Ishikawa (cell line): ENCODE results near the gene PTPRN2.

Experiments used
- CEBPB ChIP-seq: IDR thresholded peaks from 2 replicates; pipeline ENCODE4 v1.6.1; 2012
- CREB1 ChIP-seq: IDR thresholded peaks from 2 replicates; pipeline ENCODE4 v1.6.1; 2012; ENCODE audit warnings: low read depth
- EGR1 ChIP-seq: IDR thresholded peaks from 2 replicates; pipeline ENCODE4 v1.6.1; 2012
- EP300 ChIP-seq: IDR thresholded peaks from 2 replicates; pipeline ENCODE4 v1.6.1; 2012; ENCODE audit warnings: borderline replicate concordance
- FOXM1 ChIP-seq: IDR thresholded peaks from 2 replicates; pipeline ENCODE4 v1.6.1; 2012; ENCODE audit warnings: low read depth, borderline replicate concordance
- NFIC ChIP-seq: IDR thresholded peaks from 2 replicates; pipeline ENCODE4 v1.6.1; 2012
- RAD21 ChIP-seq: IDR thresholded peaks from 2 replicates; pipeline ENCODE4 v1.6.1; 2012; ENCODE audit warnings: low read depth
- TAF1 ChIP-seq: IDR thresholded peaks from 2 replicates; pipeline ENCODE4 v1.6.1; 2012; ENCODE audit warnings: low read depth, mild to moderate bottlenecking
- TCF12 ChIP-seq: IDR thresholded peaks from 2 replicates; pipeline ENCODE4 v1.6.1; 2012; ENCODE audit warnings: low read depth
- TEAD4 ChIP-seq: IDR thresholded peaks from 2 replicates; pipeline ENCODE4 v1.6.1; 2012
- YY1 ChIP-seq: IDR thresholded peaks from 2 replicates; pipeline ENCODE4 v1.6.1; 2012; ENCODE audit warnings: low read depth
- ZBTB7A ChIP-seq: IDR thresholded peaks from 2 replicates; pipeline ENCODE4 v1.6.1; 2012; ENCODE audit warnings: low read depth
- TF ChIP-seq, protein P1 (sequence below): IDR thresholded peaks from 2 replicates; pipeline ENCODE4 v1.6.1; 2012; ENCODE audit warnings: low read depth, mild to moderate bottlenecking
- TF ChIP-seq, protein P2 (sequence below): IDR thresholded peaks from 2 replicates; pipeline ENCODE4 v1.6.1; 2012
- TF ChIP-seq, protein P3 (sequence below): IDR thresholded peaks from 2 replicates; pipeline ENCODE4 v1.6.1; 2012

The PTPRN2 gene

DNA sequence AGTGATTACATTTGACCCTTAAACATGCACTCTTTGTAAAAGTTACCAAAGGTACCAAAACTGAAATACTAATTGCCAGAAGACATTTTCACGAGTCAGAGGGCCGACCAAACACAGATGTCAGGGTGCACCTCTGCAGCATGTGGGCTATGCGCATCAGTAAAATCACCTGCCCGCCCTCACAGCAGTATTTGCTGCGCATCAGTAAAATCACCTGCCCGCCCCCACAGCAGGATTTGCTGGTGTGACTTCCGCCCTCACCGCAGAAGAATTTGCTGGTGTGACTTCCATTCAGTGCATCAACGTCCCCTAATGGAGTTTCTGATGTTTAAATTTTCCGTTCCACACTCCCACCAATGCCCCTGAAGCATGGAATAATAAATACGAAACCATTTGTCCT is 202.9 kb downstream of the PTPRN2 start:
- no peak for TF ChIP-seq TCF12
- no peak for TF ChIP-seq CREB1
- no peak for TF ChIP-seq EP300
- TF ChIP-seq YY1, result no peak
- TF ChIP-seq EGR1, result no peak
- TF ChIP-seq TAF1, result no peak
- TF ChIP-seq, protein P1, sequence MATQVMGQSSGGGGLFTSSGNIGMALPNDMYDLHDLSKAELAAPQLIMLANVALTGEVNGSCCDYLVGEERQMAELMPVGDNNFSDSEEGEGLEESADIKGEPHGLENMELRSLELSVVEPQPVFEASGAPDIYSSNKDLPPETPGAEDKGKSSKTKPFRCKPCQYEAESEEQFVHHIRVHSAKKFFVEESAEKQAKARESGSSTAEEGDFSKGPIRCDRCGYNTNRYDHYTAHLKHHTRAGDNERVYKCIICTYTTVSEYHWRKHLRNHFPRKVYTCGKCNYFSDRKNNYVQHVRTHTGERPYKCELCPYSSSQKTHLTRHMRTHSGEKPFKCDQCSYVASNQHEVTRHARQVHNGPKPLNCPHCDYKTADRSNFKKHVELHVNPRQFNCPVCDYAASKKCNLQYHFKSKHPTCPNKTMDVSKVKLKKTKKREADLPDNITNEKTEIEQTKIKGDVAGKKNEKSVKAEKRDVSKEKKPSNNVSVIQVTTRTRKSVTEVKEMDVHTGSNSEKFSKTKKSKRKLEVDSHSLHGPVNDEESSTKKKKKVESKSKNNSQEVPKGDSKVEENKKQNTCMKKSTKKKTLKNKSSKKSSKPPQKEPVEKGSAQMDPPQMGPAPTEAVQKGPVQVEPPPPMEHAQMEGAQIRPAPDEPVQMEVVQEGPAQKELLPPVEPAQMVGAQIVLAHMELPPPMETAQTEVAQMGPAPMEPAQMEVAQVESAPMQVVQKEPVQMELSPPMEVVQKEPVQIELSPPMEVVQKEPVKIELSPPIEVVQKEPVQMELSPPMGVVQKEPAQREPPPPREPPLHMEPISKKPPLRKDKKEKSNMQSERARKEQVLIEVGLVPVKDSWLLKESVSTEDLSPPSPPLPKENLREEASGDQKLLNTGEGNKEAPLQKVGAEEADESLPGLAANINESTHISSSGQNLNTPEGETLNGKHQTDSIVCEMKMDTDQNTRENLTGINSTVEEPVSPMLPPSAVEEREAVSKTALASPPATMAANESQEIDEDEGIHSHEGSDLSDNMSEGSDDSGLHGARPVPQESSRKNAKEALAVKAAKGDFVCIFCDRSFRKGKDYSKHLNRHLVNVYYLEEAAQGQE, result no peak
- no peak for TF ChIP-seq ZBTB7A
- no peak for TF ChIP-seq CEBPB
- TF ChIP-seq, protein P2, sequence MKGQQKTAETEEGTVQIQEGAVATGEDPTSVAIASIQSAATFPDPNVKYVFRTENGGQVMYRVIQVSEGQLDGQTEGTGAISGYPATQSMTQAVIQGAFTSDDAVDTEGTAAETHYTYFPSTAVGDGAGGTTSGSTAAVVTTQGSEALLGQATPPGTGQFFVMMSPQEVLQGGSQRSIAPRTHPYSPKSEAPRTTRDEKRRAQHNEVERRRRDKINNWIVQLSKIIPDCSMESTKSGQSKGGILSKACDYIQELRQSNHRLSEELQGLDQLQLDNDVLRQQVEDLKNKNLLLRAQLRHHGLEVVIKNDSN, result no peak
- TF ChIP-seq, protein P3, sequence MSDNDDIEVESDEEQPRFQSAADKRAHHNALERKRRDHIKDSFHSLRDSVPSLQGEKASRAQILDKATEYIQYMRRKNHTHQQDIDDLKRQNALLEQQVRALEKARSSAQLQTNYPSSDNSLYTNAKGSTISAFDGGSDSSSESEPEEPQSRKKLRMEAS, result no peak
- no peak for TF ChIP-seq RAD21
- TF ChIP-seq TEAD4, result no peak
- no peak for TF ChIP-seq FOXM1
- TF ChIP-seq NFIC, result no peak

DNA sequence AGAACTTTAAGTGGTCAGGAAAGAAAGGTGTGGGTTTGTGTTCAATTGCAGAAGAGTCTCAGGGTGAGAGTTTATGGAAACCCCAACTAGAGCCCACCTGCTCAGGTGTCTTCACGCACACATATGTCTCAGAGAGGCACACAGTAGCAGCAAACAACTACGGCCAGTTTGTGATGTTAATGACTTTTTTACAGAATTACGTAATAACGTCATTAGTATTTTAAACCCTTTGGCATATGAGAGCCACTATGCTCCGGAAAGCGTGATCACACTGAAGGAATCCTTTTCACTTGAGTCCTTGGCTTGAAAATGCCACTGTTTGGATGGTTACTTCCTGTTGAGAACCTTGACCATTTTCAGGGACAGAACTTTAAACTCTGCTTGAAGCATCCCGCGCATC is 204.0 kb downstream of the PTPRN2 start:
- TF ChIP-seq FOXM1 (no peak), NFIC (no peak), TAF1 (no peak), CEBPB (no peak), RAD21 (no peak), TCF12 (no peak), CREB1 (no peak), YY1 (no peak)
- TF ChIP-seq, protein P1, result no peak
- TF ChIP-seq, protein P3, result no peak
- TF ChIP-seq, protein P2, result no peak

DNA sequence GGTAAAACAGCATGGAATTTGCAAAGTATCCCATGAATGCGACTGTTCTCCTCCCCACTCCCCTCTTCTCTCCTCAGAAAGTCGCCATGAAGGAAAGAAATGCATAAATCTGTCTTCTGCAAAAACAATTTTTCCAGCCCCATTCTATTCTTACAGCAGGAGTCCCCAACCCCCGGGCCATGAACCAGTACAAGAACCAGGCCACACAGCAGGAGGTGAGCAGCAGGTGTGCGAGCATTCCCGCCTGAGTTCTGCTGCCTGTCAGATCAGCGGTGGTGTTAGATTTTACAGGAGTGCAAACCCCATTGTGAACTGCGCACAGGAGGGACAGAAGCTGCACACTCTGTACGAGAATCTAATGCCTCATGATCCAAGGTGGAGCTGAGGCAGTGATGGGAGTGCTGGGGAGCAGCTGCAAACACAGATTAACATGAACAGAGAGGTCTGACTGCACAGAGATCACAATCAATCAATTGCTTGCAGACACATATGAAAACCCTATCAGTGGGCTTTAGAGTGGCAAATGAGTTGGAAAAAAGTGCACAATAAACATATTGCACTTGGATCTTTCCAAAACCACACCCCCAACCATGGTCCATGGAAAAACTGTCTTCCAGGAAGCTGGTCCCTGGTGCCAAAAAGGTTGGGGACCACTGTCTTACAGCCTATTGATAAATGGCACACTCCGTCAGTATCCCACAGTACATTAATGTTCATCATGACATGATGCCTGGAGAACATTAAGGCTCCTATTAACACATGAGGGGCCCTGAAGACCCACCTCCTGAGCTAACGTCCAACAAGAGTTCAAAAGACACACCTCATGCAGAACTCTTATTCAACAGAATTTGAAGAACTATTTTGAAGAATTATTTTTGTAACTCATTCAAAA is 205.0 kb downstream of the PTPRN2 start:
- TF ChIP-seq YY1 (no peak), FOXM1 (no peak), ZBTB7A (no peak), EGR1 (no peak), EP300 (no peak), RAD21 (no peak), CEBPB (no peak), NFIC (no peak), TAF1 (no peak), CREB1 (no peak), TCF12 (no peak), TEAD4 (no peak)
- TF ChIP-seq, protein P2, result no peak
- TF ChIP-seq, protein P3, result no peak
- TF ChIP-seq, protein P1, result no peak
